GM12878 (cell line): Measurements from ENCODE around the gene SRRM3.

Source experiments
- EP300 ChIP-seq, 2 experiments: fragments of 150-350 bp in 1 of 2; IDR thresholded peaks; 2 replicates each; pipeline ENCODE4 v1.6.1; 2011 to 2012; ENCODE audit warnings: low read depth in 2 of 2, low read length in 2 of 2, borderline replicate concordance in 1 of 2, improper control_type of control experiment in 1 of 2, inconsistent platforms in 1 of 2; ENCODE audit not compliant: control insufficient read depth in 1 of 2
- FOXK2 ChIP-seq: fragments of 450-650 bp; IDR thresholded peaks from 2 replicates; pipeline ENCODE4 v1.6.1; 2017; ENCODE audit warnings: mild to moderate bottlenecking, moderate library complexity
- POLR2AphosphoS5 ChIP-seq: IDR thresholded peaks from 2 replicates; pipeline ENCODE4 v1.6.1; 2011; ENCODE audit warnings: mild to moderate bottlenecking, low read length, inconsistent platforms
- PRDM15 ChIP-seq: fragments of 450-650 bp; formaldehyde crosslinking; IDR thresholded peaks from 2 replicates; pipeline ENCODE4 v1.4.0; 2020; ENCODE audit warnings: mild to moderate bottlenecking, moderate library complexity
- USF1 ChIP-seq: IDR thresholded peaks from 2 replicates; pipeline ENCODE4 v1.6.1; 2011; ENCODE audit warnings: borderline replicate concordance, low read depth, mild to moderate bottlenecking, moderate library complexity, mixed read lengths, low read length; ENCODE audit not compliant: insufficient read depth; ENCODE audit errors: extremely low read length
- YY1 ChIP-seq: IDR thresholded peaks from 2 replicates; pipeline ENCODE4 v1.6.1; 2011; ENCODE audit warnings: low read depth, mild to moderate bottlenecking, low read length

- TF ChIP-seq YY1 (no peak), PRDM15 (CRISPR knock-in tag) (no peak), FOXK2 (no peak), EP300 (IDR thresholded peaks at IDR 0.05; ENCODE audit: borderline replicate concordance in 1 of 2, control insufficient read depth in 1 of 2, low read depth in 2 of 2, low read length in 2 of 2) (no peak), USF1 (no peak), POLR2AphosphoS5 (no peak)
Observed at GRCh38 chr7:76301000-76301399, 99.3 kb downstream of the SRRM3 start.
